22Rv1 (cell line): Measurements from ENCODE around the gene RET.

Source experiments
- CTCF ChIP-seq: fragments of 450-650 bp; IDR thresholded peaks from 2 replicates; pipeline ENCODE4 v1.5.1; 2017; ENCODE audit warnings: mild to moderate bottlenecking
- ZFX ChIP-seq: fragments of 450-650 bp; IDR thresholded peaks from 2 replicates; pipeline ENCODE4 v1.6.1; 2017; ENCODE audit warnings: antibody characterized with exemption, borderline replicate concordance

GRCh38 chr10:43155741-43156140 lies 78.9 kb downstream of the RET start:
- TF ChIP-seq CTCF = no peak
- TF ChIP-seq ZFX = no peak
